Fibroblast of the aortic adventitia (primary cell): ENCODE data around the gene NBEA. TPM values are rescaled to one million over a fixed set of nuclear protein-coding genes. Genes with fewer than 3 reads are reported as not detected.
"Not testable (repeated sequence)": the region's sequence is repeated elsewhere in the genome, so short reads cannot be mapped to it uniquely, and the experiment has no call there.

Source experiments
- DNase-seq: peaks from one replicate; pipeline ENCODE4 v3.0.0-alpha.2; 2010; ENCODE audit warnings: low read depth
- H3K4me3 ChIP-seq: 2 replicates; pipeline ENCODE4 v1.5.1; 2011; ENCODE audit warnings: low read depth, mild to moderate bottlenecking, control low read depth, low read length, moderate library complexity
- total RNA-seq: library from RNA; depleted of rRNA; stranded (reverse); fragments of >200 nt; gene quantifications from 2 replicates; pipeline ENCODE4 v1.2.3, GENCODE V29; 2012; ENCODE audit warnings: low replicate concordance
- TF ChIP-seq, protein P1 (sequence below): IDR thresholded peaks from 2 replicates; pipeline ENCODE4 v1.5.1; 2011; ENCODE audit warnings: mild to moderate bottlenecking, low read length, control low read depth, inconsistent platforms; ENCODE audit not compliant: insufficient read depth

Gene NBEA
- total RNA-seq, 1 donor: 6.9 TPM

GRCh38 chr13:34971473-34971872 is 29.4 kb downstream of the NBEA start:
- TF ChIP-seq, protein P1, sequence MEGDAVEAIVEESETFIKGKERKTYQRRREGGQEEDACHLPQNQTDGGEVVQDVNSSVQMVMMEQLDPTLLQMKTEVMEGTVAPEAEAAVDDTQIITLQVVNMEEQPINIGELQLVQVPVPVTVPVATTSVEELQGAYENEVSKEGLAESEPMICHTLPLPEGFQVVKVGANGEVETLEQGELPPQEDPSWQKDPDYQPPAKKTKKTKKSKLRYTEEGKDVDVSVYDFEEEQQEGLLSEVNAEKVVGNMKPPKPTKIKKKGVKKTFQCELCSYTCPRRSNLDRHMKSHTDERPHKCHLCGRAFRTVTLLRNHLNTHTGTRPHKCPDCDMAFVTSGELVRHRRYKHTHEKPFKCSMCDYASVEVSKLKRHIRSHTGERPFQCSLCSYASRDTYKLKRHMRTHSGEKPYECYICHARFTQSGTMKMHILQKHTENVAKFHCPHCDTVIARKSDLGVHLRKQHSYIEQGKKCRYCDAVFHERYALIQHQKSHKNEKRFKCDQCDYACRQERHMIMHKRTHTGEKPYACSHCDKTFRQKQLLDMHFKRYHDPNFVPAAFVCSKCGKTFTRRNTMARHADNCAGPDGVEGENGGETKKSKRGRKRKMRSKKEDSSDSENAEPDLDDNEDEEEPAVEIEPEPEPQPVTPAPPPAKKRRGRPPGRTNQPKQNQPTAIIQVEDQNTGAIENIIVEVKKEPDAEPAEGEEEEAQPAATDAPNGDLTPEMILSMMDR: no peak
- no peak overlapping the region for H3K4me3 ChIP-seq
- no peak for DNase-seq

- not testable (repeated sequence) for H3K4me3 ChIP-seq, DNase-seq
Observed at GRCh38 chr13:34985199-34985598, 43.1 kb downstream of the NBEA start.

DNA sequence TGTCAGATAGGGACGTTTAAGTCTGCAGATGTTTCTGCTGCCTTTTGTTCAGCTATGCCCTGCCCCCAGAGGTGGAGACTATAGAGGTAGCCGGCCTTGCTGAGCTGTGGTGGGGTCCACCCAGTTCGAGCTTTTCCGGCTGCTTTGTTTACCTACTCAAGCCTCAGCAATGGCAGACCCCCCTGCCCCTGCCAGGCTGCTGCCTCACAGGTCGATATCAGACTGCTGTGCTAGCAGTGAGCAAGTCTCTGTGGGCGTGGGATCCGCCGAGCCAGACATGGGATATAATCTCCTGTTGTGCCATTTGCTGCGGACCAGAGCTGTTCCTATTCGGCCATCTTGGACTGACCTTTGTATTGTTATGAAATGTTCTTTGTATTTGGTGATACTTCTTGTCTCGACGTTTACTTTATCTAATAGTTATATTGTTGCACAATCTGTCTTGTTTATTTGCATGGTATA is 46.3 kb downstream of the NBEA start:
- no peak overlapping the region for H3K4me3 ChIP-seq
- no peak for DNase-seq
- TF ChIP-seq, protein P1: no peak

DNA sequence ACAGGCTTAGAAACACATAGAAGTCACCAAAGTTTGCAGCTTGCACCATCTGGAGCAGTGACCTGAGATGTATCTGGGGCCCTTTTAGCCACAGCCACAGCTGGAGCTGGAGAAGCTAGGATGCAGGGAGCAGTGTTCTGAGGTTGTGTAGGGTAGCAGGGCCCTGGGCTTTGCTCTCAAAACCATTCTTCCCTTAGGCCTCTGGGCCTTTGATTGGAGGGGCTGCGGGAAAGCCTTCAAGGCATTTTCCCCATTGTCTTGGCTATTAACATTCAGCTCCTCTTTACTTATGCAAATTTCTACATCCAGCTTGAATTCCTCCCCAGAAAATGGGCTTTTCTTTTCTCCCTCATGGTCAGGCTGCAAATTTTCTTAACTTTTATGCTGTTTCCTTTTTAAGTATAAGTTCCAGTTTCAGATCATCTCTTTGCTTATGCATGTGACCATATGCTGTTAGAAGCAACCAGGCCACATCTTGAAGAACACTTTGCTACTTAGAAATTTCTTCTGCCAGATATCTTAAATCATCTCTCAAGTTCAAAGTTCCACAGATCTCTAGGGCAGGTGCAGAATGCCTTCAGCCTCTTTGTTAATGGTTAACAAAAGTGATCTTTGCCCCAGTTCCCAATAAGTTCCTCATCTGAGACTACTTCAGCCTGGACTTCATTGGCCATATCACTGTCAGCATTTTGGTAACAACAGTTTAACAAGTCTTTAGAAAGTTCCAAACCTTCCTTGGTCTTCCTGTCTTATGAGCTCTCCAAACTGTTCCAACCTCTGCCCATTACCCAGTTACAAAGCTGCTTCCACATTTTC is 48.5 kb downstream of the NBEA start:
- H3K4me3 ChIP-seq: no peak overlapping the region
- DNase-seq: no peak
- TF ChIP-seq, protein P1: no peak

DNA sequence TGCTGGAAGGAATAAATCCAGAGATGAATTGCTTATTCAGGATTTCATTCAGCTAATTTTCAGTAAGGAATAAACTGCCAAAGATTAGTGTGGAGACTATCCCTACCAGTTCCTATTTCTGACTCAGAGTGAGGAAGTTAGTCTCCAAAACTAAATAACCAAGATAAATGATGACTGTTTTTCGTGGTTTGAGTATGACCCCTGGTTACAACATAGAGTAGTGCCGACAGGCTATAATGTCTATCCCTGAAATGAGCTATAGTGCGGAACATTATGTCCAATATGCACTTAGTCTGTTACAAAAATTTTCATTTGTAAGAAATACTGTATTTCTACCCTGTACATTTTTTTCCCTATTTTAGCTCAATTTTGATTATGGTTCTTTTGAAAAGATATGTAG is 51.4 kb downstream of the NBEA start:
- TF ChIP-seq, protein P1: no peak
- no peak overlapping the region for H3K4me3 ChIP-seq
- DNase-seq: no peak

GRCh38 chr13:35003734-35004133 is 61.7 kb downstream of the NBEA start:
- not testable (repeated sequence) for DNase-seq, H3K4me3 ChIP-seq

- no peak overlapping the region for H3K4me3 ChIP-seq
- DNase-seq: no peak
- TF ChIP-seq, protein P1: no peak
Observed at GRCh38 chr13:35005051-35005450, 63.0 kb downstream of the NBEA start.

DNA sequence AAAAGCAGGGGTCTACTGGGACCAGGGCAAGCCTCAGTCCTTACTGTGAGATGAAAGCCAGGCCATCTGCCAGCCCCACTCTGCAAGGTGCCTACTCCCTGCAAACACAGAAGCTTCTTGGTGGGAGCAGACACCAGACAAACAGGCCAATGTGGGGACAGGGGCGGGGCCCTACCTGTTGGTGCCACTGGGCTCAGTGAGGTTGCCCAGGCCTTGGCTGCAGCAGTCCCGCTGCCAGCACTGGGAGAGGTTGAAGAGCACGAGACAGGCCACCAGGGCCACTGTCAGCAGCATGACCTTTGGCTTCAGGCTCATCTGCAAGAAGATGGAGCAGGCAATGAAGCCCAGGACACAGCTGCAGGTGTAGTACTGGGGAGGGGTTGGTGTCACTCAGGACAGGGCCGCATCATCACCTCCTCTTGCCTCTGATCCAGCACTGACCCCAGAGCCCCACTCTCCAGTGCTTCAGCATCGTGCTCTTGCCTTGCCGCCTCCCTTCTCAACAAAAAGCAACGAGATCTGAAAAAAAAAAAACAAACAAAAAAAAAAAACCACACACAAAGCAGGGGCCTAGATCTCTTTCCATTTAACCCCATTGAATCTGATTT is 72.6 kb downstream of the NBEA start:
- no peak overlapping the region for H3K4me3 ChIP-seq
- TF ChIP-seq, protein P1: no peak
- no peak for DNase-seq
